NB4 (cell line): ENCODE results near the gene APOBEC3A.

Source experiments
- POLR2A ChIP-seq: IDR thresholded peaks from 2 replicates; pipeline ENCODE4 v1.6.1; 2011; ENCODE audit warnings: mild to moderate bottlenecking; ENCODE audit not compliant: insufficient read length; ENCODE audit errors: extremely low read depth
- TF ChIP-seq, protein P1 (sequence below): IDR thresholded peaks from one replicate; pipeline ENCODE4 v1.5.1; 2012; ENCODE audit warnings: low read depth, low read length
- TF ChIP-seq, protein P2 (sequence below): IDR thresholded peaks from 2 replicates; pipeline ENCODE4 v1.6.1; 2011; ENCODE audit warnings: low read depth, low read length

DNA sequence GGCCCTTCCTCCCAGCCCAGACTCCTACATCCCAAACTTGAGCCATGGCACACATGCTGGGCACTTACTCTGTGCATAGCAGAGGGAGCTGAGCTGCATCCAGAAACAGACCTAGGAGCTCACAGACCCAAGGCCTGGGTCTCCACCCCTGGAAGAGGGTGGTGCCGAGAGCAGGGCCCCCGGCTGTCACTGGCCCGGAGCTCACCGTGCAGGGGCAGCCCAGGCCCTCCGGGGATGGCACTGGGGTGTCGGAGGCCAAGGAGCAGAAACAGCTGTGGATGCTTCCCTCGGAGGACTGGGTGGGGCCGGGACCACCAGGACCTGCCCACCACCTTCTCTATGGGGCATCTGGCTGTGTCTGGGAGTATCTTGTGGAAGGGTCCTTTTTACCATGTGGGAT is 4.3 kb upstream of the APOBEC3A start:
- TF ChIP-seq, protein P1, sequence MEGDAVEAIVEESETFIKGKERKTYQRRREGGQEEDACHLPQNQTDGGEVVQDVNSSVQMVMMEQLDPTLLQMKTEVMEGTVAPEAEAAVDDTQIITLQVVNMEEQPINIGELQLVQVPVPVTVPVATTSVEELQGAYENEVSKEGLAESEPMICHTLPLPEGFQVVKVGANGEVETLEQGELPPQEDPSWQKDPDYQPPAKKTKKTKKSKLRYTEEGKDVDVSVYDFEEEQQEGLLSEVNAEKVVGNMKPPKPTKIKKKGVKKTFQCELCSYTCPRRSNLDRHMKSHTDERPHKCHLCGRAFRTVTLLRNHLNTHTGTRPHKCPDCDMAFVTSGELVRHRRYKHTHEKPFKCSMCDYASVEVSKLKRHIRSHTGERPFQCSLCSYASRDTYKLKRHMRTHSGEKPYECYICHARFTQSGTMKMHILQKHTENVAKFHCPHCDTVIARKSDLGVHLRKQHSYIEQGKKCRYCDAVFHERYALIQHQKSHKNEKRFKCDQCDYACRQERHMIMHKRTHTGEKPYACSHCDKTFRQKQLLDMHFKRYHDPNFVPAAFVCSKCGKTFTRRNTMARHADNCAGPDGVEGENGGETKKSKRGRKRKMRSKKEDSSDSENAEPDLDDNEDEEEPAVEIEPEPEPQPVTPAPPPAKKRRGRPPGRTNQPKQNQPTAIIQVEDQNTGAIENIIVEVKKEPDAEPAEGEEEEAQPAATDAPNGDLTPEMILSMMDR, result no peak
- TF ChIP-seq POLR2A, result no peak
- TF ChIP-seq, protein P2, sequence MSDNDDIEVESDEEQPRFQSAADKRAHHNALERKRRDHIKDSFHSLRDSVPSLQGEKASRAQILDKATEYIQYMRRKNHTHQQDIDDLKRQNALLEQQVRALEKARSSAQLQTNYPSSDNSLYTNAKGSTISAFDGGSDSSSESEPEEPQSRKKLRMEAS, result no peak
